Smooth muscle cell of bladder (primary cell): ENCODE measurements around the gene DYNAP. TPM values are rescaled to one million over a fixed set of nuclear protein-coding genes. Genes with fewer than 3 reads are reported as not detected.

Source experiments
- total RNA-seq: library from RNA; depleted of rRNA; stranded (reverse); fragments of >200 nt; gene quantifications from 2 replicates; pipeline ENCODE4 v1.2.3, GENCODE V29; 2014

DYNAP gene, protein sequence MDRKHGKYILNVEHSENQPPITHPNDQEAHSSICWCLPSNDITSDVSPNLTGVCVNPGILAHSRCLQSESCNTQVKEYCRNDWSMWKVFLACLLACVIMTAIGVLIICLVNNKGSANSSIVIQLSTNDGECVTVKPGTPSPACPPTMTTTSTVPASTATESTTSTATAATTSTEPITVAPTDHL
- not detected in 2 replicates for total RNA-seq

DNA sequence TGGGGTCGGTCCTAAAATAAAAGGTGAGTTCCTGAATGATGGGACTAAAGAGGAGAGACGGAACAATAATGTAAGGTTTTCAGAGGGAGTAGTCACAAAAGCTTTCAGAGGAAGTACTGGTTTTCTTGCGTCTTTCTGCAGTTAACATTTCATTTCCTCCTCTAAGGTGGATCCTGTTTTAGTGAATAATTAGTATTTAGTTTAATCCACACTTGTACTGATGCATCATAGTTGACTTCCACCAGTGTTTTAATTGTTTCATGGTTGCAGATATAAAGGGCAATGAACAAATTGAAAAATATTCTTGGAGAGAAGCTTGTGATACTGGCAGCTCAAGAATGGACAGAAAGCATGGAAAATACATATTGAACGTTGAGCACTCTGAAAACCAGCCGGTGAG, at the start of gene DYNAP:
TSS of gene DYNAP (plus strand) at position 301 of the 400 bp plus-strand sequence. CDS start at position 339, 38 bp downstream.

Other genes with a start within 250 kb of the DYNAP start
- gene STARD6, start 233.4 kb upstream of the DYNAP start, total RNA-seq: not detected in 2 replicates
- 1.1 and 1.3 TPM in 2 replicates for gene C18orf54, start 233.3 kb upstream of the DYNAP start, total RNA-seq
- 23.0 and 30.2 TPM in 2 replicates for gene RAB27B, start 237.2 kb downstream of the DYNAP start, total RNA-seq